HL-60/S4 treated with retinoic acid at 250 ng/mL for 4 days and 3 days (cell line): ENCODE results near the gene ANGPT4.

Experiments used
- in situ Hi-C: fragments of 300-500 bp; cut with MboI; formaldehyde crosslinking; loops from 2 replicates; pipeline ENCODE4 v1.7.0; 2022; ENCODE audit warnings: low sequenced_read_pairs

Gene ANGPT4, protein sequence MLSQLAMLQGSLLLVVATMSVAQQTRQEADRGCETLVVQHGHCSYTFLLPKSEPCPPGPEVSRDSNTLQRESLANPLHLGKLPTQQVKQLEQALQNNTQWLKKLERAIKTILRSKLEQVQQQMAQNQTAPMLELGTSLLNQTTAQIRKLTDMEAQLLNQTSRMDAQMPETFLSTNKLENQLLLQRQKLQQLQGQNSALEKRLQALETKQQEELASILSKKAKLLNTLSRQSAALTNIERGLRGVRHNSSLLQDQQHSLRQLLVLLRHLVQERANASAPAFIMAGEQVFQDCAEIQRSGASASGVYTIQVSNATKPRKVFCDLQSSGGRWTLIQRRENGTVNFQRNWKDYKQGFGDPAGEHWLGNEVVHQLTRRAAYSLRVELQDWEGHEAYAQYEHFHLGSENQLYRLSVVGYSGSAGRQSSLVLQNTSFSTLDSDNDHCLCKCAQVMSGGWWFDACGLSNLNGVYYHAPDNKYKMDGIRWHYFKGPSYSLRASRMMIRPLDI

DNA sequence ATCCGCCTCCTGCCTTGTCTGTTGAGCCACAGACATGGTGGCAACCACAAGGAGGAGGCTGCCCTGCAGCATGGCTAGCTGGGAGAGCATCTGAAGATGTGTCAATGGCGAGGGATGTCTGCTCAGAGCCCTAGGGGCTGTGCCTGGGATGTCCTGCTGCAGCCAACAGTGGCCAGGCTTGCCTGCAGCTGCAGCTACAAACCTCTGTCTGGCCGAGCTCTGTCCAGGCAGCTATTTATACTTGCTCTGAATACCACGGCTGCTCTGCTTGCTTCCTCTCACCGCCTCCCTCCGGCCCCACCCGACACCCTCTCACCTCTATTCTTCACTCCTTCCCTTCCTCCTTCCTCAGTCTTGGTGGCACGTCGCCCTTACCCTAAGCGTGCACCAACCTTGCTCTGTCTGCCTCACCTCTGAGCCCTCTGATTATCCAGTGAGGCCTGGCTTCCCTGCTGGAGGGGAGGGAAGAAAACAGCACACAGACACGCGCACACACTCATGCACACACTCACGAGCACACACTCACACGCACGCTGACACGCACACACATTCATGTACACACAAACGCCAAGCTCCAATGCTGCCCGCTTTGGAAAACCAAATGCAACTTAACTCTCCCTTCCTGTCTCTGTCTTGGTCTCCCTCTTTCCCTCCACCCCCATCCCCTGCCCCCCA, at the start of gene ANGPT4:
ANGPT4 (minus strand) TSS at position 210 of the 675 bp plus-strand sequence; CDS start at position 90, 120 bp downstream.
- in situ Hi-C loops, result no loop called here

DNA sequence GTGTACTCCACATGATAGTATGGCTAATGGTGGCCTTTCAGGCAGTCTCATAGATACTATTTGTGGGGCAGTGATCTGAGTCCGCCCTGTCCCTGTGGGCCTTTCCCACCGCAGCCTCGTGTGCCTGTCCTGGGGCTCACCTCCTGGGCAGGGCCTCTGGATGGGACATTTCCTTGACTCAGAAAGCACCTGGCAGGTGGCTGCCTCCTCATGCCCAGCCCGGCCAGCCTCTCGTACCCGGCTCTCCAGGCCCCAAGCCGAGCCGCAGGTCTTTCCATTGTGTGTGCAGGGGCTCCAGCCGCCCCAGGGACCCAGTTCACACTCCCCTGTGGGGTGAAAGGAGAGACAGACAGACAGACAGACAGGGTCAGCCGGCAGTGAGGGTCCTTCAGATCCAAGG, 47.7 kb upstream of the ANGPT4 start:
- in situ Hi-C loops, result no loop called here

DNA sequence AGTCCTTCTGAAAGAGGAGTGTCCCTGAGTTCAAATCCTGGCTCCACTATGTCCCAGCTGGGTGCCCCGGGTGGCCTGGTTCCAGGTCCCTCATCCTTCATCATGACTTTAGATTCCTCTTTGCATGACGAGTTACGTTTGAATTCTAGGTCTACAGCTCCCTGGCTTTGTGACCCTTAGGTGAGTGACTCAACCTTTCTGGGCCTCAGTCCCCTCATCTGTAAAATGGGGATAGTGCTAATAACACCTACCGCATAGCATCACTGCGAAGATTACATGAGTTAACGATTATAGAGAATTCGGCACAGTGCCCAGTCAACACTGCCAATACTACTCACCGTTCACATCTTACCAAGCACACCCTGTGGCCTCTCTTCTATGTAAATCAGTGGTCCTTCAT, 46.5 kb upstream of the ANGPT4 start:
- in situ Hi-C loops, result no loop called here

DNA sequence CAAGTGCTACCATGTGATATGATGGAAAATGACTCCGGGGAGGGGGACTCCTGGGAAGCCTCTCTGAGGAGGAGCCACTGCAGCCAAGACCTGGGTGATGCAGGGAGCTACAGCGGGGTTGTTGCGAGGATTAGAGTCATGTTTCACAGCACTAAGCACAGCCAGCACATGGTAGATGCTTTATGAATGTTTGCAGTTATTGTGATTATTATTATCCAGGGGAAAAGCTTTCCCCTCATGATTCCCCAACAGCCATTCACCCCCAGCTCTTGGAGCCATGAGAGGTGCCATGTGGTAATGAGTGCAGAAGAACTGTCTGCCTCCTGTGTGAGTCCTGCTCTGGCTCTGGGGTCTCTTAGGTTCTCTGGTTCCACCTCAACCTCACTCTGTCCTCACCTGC, 46.1 kb upstream of the ANGPT4 start:
- in situ Hi-C loops, result no loop called here

DNA sequence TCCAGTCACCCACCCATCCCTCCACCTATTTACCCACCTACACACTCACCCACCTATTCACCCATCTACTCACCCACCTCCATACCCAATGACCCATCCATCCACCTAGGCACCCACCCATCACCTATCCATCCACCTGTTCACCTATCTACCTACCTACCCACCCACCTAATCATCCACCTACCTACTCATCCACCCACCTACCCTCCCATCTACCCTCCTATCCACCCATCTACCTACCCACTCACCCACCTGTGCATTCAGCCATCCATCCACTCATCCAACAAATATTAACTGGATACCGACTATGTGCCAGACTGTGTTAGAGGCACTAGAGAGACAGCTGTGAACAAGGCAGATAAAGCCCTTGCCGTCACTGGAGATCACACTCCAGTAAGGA, 45.6 kb upstream of the ANGPT4 start:
- in situ Hi-C loops, result no loop called here

DNA sequence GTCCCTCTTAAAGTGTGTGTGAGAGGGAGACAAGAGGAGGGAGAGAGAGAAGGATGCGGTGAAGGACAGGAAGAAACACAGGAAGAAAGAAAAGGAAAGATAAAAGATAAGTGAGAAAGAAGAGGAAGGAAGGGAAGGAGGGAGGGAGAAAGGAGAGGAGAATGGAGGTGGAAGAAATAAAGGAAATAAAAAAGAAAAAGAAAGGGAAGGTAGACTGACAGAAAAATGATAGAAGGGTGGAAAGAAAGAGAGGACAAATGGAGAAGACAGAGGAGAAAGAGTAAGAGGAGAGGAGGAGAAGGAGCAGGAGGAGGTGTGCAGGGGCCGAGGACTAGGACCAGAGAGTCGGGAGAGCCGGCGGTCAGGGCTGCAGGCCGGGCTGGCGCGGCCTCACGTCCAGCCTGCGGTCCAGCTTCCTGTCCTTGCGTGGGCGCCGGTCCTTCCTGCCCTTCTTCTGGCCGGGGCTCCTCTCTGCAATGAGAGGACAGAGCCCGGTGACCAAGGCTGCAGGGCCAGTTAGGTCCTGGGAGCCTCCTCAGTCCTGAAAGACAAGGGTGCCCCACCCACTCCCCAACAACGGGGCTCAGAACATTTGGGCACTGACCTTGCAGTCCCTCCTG, 44.0 kb upstream of the ANGPT4 start:
- in situ Hi-C loops, result loop anchor here (5.0 kb wide), 1 partner anchor 143 kb away; no protein-coding TSS in a partner anchor

DNA sequence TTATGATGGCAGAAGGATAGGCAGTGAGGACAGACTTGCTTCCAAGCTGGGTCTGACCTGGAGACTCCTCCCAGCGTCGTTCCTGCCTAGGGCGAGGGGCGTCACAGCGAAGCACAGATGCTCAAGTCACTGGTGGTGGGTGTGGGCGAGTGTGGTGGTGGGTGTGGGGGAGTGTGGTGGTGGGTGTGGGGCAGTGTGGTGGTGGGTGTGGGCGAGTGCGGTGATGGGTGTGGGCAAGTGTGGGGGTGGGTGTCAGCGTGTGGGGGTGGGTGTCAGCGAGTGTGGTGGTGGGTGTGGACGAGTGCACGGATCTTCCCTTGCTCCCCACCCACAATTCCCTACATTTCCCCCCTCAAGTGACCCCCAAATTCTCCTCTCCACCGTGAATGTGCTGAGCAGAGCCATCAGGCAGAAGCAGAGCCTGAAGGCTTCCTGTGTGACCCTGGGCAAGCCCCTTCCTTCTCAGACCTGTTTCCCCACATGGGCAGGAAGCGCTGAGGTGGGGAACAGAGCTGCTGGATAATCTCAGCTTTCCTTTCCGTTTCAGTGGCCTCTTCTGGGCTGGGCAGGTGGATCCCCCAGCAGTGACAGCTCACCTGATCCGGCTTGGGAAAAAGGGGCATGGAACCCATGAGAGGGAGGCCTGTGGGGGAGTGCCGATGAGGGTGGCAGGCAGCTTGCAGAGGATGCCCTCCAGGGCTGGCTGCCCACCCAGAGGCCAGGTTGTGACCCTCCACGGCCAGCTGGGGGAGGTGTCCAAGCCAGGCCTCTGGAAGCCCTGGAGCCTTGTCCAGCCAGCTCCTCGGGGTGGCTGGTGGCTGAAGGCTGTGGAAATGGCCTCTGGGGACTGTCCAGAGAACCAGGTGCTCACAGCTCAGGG, 43.0 kb upstream of the ANGPT4 start:
- in situ Hi-C loops, result loop anchor here (5.0 kb wide), 1 partner anchor 142 kb away; no protein-coding TSS in a partner anchor

DNA sequence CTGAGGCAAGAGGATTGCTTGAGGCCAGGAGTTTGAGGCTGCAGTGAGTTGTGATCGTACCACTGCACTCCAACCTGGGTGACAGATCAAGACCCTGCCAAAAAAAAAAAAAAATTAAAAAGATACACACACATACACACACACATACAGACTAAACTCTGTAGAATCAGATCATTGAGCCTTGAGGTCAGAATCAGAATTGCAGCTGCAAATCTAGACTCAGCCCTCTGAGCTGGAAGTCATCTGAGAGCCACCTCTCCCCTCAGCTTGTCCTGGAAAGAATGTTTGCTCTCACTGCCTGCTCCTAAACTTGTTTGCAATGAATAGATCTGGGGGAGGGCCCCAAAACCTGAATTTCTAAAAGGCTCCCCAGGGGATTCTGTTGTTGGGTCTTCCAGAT, 41.4 kb upstream of the ANGPT4 start:
- in situ Hi-C loops, result loop anchor here (5.0 kb wide), 1 partner anchor 140 kb away; no protein-coding TSS in a partner anchor

DNA sequence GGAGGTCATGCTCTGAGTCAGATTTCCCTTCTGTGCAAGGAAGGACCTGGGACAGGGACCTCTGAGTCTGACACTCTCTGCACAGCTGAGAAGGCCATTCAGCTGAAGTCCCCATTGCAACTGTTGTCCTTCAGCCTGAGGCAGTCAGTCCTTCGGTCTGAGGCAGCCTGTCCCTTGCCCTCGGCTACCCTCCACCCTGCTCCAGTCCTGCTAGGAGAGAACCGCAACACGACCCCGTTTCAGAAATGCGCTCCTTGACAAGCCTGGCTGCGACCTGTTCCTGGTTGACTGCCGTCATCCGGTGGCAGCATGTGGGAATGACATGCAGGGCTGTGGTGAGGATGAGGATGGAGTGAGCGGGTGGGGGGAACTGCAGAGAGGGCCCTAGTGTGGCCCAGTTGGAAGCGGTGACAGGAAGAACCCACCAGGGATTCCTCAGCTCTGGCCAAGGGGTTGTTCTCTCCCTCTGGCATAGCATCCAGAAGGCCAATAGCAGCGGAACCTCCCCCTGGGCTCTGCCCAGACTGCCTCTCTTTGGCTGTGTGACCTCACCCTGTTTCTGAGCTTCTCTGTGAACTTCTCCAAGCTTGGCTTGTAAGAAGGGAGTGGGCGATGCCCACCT, 40.3 kb upstream of the ANGPT4 start:
- in situ Hi-C loops, result loop anchor here (5.0 kb wide), 1 partner anchor 139 kb away; no protein-coding TSS in a partner anchor

DNA sequence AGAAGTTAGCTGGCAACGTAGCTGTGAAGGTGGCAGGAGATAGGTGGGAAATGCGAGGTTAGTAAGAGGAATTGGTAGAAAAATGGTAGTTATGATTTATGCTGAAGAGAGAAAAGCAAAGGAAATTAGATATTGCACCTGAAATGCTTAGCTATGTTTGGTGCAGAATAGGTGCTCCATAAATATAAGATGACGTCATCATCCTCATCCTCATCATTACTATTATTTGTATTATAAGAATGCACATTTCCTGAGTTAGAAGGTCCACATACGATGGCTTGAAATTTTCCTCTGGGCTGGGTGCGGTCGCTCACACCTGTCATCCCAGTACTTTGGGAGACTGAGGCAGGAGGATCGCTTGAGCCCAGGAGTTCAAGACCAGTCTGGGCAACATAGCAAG, 39.5 kb upstream of the ANGPT4 start:
- in situ Hi-C loops, result loop anchor here (5.0 kb wide), 1 partner anchor 138 kb away; no protein-coding TSS in a partner anchor

DNA sequence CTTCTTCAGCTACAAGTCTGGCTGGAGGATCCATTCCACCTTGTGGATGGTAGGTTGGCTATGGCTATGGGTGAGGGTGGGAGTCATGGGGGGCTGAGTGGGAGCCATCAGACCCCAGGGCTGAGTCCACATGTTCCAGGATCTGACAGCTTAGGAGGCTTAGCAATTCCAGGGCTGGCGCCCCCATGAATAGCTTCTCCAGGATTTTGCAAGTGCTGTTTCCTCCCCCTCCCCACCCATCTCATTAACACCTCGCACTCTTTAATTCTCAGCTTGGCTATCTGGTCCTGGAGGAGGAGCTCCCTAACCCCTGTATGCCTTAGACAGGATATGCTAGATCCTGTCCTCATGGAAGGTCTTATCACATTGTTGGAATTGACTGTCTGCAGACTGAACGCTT, 39.0 kb upstream of the ANGPT4 start:
- in situ Hi-C loops, result loop anchor here (5.0 kb wide), 1 partner anchor 138 kb away; no protein-coding TSS in a partner anchor

DNA sequence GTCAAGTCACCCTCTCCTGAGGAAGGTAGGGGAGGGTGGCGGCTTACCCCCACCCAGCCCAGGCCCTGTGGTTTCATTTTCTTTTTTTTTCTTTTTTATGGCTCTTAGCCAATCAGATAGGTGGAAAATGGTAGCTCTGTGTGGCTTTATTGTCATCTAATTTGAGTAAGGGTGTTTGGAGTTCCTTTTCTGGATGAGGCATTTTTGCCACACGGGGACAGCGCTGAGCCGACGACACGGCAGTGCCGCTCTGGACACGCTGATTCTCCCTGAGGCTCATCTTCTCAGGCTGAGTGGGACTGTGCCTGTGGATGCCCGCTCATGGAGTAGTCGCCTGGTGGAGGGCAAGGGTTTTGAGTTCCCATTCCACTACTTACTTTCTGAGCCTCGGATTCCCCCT, 37.6 kb upstream of the ANGPT4 start:
- in situ Hi-C loops, result no loop called here

DNA sequence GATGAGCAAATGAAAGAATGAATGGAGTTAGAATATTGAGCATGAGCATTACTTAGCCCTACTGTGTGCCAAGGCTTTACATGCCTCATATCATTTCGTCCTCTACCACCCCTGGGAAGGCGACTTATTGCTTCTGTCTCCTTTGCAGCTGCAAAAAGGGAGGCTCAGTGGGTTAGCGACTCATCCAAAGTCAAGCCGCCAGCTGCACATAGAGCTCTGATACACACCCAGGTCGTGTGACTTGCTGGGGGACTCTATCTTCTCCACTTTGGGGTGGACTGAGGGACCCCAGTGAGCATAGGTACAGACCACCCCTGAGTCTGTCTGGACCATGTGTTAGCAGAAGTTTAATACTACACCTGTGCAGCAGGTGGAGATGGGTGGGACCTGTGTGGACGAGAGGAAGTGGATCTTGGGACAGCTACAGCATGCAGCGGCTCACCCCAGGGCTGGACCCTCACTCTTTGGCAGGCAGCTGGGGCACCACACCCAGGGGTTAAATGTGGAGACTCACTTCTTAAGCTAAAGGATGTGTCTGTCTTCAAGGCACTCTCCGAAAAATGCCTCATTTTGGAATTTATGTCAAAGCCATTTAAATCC, 36.2 kb upstream of the ANGPT4 start:
- in situ Hi-C loops, result no loop called here

DNA sequence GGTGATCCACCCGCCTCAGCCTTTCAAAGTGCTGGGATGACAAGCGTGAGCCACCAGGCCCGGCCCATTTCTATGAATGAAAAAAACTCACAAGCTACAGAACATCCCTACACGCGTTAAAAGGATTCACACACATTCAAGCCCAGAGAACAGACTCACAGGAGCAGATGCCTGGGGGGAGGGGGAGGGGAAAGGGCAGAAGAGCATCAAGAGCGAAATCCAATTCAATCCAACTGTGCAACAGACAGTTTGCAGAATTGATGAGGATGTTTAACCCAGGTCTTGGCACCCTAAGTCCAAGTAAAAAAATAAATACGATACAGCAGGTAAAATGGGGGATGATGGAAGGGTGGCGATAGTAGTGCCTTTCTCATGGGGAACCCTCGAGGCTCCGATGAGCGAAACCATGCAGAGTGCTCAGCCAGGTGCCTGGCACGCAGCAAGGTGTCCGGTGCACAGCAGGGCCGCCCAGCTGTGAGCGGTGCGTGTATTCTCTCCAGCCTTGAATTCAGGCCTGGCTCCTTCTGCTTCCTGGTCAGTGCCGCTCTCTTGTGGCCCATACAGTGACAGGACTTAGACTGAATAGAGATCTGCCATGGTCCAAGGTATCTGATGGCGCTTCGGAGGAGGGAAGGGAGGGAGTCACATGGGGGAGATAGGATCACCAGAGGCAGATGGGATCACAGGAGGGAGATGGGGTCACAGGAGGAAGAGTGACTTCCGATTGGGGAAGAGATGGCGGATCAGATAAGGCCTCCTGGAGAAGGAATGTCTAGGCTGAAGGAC, 35.4 kb upstream of the ANGPT4 start:
- in situ Hi-C loops, result no loop called here

DNA sequence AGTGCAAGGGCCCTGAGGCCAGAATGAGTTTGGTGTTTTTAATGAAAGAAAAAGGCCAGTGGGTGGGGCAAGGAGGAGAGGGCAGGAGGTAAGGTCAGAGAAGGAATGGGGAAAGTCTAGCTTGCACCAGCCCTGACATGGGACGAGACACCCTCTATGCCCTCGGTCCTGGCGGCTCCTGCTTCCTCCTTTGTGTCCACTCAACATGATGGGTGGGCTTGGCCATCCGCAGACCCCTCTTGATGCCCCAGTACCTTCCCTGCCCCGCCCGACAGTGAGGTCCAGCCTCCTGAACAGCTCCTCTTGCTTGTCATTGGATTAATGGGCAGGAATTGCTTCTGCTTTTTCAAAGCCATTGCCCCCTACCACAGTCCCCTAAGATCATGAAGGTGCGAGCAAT, 33.6 kb upstream of the ANGPT4 start:
- in situ Hi-C loops, result no loop called here

DNA sequence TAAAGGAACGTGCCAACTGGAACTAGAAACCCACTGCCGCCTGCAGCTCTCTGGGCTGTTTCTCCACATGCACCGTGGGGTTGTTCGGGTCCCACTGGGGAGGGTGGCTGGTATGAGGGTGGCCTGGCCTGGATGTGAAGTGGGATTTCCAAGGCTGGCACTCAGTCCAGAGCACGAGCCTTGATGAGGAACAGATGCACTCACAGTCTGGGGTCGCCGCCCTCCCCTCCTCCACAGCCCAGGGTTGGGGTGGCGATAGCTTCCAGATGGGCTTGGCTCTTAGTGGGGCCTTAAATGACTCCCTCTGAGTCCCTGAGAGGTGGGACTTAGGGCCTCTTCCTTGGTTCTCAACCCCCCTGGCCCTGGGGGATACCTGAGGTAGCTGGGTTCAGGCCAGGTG, 30.7 kb upstream of the ANGPT4 start:
- in situ Hi-C loops, result no loop called here

DNA sequence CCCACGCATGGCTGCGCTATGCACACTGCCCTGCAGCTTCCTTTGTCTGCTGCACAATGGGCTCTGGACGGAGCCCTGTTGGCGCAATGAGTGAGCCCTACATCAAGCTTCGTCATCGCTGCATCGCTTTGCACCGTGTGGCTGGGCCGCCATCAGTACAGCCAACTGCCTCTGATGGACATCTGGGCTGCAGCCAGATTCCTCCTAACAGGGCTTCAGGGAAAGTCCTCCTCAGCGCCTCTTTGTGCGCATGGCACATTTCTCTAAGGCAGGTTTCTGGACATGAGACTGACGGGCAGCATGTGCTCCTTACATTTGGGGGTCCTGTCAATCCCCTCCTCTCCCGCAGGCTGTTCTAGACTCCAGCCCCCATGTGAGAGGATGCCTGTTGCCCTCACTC, 29.7 kb upstream of the ANGPT4 start:
- in situ Hi-C loops, result no loop called here

DNA sequence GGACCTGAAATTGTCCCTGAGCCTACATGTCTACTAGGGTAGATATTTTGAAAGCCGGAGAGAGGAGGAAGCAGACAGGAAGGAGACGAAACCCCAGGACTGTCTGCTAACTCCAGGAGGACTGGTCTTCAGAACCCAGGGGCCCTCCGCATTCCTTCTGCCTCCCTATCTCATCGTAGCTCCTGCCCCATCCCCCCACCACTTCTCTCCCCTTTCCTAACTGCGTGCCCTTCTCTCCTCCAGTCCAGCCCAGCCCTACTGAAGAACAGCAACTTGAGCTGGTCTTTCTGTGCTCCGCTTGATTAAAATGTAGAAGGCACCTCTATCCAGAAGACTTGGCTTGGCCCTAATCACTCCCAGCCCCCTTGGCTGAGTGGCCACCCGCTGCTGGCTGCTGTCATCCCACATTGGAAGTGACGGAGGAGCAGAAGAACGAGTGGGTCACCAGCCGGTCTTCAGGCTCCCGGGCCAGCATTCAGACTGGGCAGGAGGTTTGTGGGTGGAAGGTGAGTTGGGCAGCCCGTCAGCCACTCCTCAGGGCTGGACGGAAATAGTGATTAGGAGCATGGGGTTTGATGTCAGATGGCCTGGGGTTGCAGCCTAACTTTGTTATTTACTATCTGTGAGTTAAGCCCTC, 28.8 kb upstream of the ANGPT4 start:
- in situ Hi-C loops, result no loop called here
